IMR-90 (cell line): ENCODE data around the gene FRMPD4. TPM values are rescaled to one million over a fixed set of nuclear protein-coding genes. Genes with fewer than 3 reads are reported as not detected.

ENCODE experiments used
- ATAC-seq: fragments of 200-7000 bp; cut with Tn5 transposase; 2 replicates; pipeline ENCODE4 v1.9.1; 2020; ENCODE audit warnings: low read depth, mild to moderate bottlenecking, moderate library complexity
- BruUV-seq: library from RNA; stranded (reverse); fragments of 400-500 nt; replicated peaks from 2 replicates; lab custom pipeline; 2021; lab: Mats Ljungman, UMichigan
- CTCF ChIA-PET: fragments of 300-600 bp; formaldehyde crosslinking; extraction: SDS; loops from one replicate; lab custom pipeline; 2021; ENCODE audit warnings: antibody characterized with exemption; lab: Yijun Ruan, JAX
- POLR2A ChIA-PET: fragments of 300-600 bp; sonication (Branson Sonifier 250); formaldehyde crosslinking; loops from one replicate; lab custom pipeline; 2022; ENCODE audit warnings: antibody characterized with exemption; ENCODE audit not compliant: unreplicated experiment; lab: Charles Lee
- DNase-seq: peaks from one replicate; pipeline ENCODE4 v3.0.0; 2013
- H2AFZ ChIP-seq: replicated peaks from 2 replicates; pipeline ENCODE3; 2013; ENCODE audit warnings: low read length, mild to moderate bottlenecking; ENCODE audit not compliant: poor library complexity
- H2AK5ac ChIP-seq: 2 replicates; pipeline ENCODE4 v1.6.1; 2013; ENCODE audit warnings: low read depth, low read length, inconsistent platforms
- H2AK9ac ChIP-seq: replicated peaks from 2 replicates; pipeline ENCODE3; 2013; ENCODE audit warnings: mild to moderate bottlenecking, low read depth, low read length, moderate library complexity; ENCODE audit not compliant: poor library complexity
- H2BK120ac ChIP-seq: 2 replicates; pipeline ENCODE4 v1.6.1; 2013; ENCODE audit warnings: low read depth, low read length, inconsistent platforms
- H2BK15ac ChIP-seq: 3 replicates; pipeline ENCODE4 v1.6.1; 2013; ENCODE audit warnings: low read depth, low read length, inconsistent platforms
- H2BK20ac ChIP-seq: 2 replicates; pipeline ENCODE4 v1.6.1; 2013; ENCODE audit warnings: low read depth, mild to moderate bottlenecking, inconsistent platforms, low read length, moderate library complexity
- H2BK5ac ChIP-seq: 2 replicates; pipeline ENCODE4 v1.6.1; 2013; ENCODE audit warnings: mild to moderate bottlenecking, low read depth, low read length, inconsistent platforms; ENCODE audit not compliant: poor library complexity, severe bottlenecking
- H3K14ac ChIP-seq: replicated peaks from 2 replicates; pipeline ENCODE4 v1.6.1; 2013; ENCODE audit warnings: low read depth, low read length, inconsistent platforms
- H3K18ac ChIP-seq: 2 replicates; pipeline ENCODE4 v1.6.1; 2013; ENCODE audit warnings: low read depth, low read length, control low read depth
- H3K23ac ChIP-seq: 2 replicates; pipeline ENCODE4 v1.6.1; 2013; ENCODE audit warnings: low read depth, low read length, inconsistent platforms
- H3K27ac ChIP-seq: 2 replicates; pipeline ENCODE4 v1.5.1; 2013; ENCODE audit warnings: mild to moderate bottlenecking, control low read depth, low read length; ENCODE audit not compliant: insufficient read depth
- H3K27me3 ChIP-seq: 2 replicates; pipeline ENCODE4 v1.6.1; 2013; ENCODE audit warnings: low read length; ENCODE audit not compliant: control insufficient read depth, insufficient read depth
- H3K36me3 ChIP-seq: 2 replicates; pipeline ENCODE4 v1.6.1; 2013; ENCODE audit warnings: low read length, mixed read lengths; ENCODE audit not compliant: control insufficient read depth, insufficient read depth
- H3K4ac ChIP-seq: 2 replicates; pipeline ENCODE4 v1.6.1; 2013; ENCODE audit warnings: low read depth, low read length, inconsistent platforms
- H3K4me1 ChIP-seq: 2 replicates; pipeline ENCODE4 v1.6.1; 2013; ENCODE audit warnings: low read length, mixed read lengths; ENCODE audit not compliant: control insufficient read depth, insufficient read depth
- H3K4me2 ChIP-seq: 2 replicates; pipeline ENCODE4 v1.6.1; 2013; ENCODE audit warnings: low read depth, mild to moderate bottlenecking, control low read depth, low read length, moderate library complexity
- H3K4me3 ChIP-seq: 2 replicates; pipeline ENCODE4 v1.5.1; 2013; ENCODE audit warnings: low read depth, mild to moderate bottlenecking, control low read depth, low read length, moderate library complexity; ENCODE audit not compliant: insufficient read depth
- H3K56ac ChIP-seq: 2 replicates; pipeline ENCODE4 v1.6.1; 2013; ENCODE audit warnings: low read length, inconsistent platforms; ENCODE audit not compliant: insufficient read depth; ENCODE audit errors: extremely low read depth
- H3K79me1 ChIP-seq, 2 experiments: 2 replicates each; pipeline ENCODE4 v1.6.1; 2013; ENCODE audit warnings: low read length in 2 of 2, inconsistent platforms in 1 of 2, low read depth in 1 of 2
- H3K9ac ChIP-seq: 2 replicates; pipeline ENCODE4 v1.6.1; 2013; ENCODE audit warnings: low read depth, low read length, control low read depth
- H3K9me1 ChIP-seq: 2 replicates; pipeline ENCODE4 v1.6.1; 2013; ENCODE audit warnings: low read length, inconsistent platforms; ENCODE audit not compliant: insufficient read depth
- H3K9me3 ChIP-seq: 2 replicates; pipeline ENCODE4 v1.6.1; 2013; ENCODE audit warnings: low read length; ENCODE audit not compliant: control insufficient read depth, insufficient read depth
- H4K20me1 ChIP-seq: 2 replicates; pipeline ENCODE4 v1.6.1; 2013; ENCODE audit warnings: low read length, inconsistent platforms; ENCODE audit not compliant: insufficient read depth
- H4K5ac ChIP-seq: 2 replicates; pipeline ENCODE4 v1.6.1; 2013; ENCODE audit warnings: mild to moderate bottlenecking, low read depth, low read length, control low read depth
- H4K8ac ChIP-seq, 2 experiments: 2 replicates each; pipeline ENCODE4 v1.6.1; 2013; ENCODE audit warnings: low read depth in 2 of 2, low read length in 2 of 2, control low read depth in 1 of 2, inconsistent platforms in 1 of 2
- H4K91ac ChIP-seq: 2 replicates; pipeline ENCODE4 v1.6.1; 2013; ENCODE audit warnings: low read depth, low read length, inconsistent platforms; ENCODE audit not compliant: insufficient read depth
- BHLHE40 ChIP-seq: fragments of 150-350 bp; IDR thresholded peaks from 2 replicates; pipeline ENCODE4 v1.6.1; 2016; ENCODE audit warnings: mild to moderate bottlenecking, low read depth, low read length
- CEBPB ChIP-seq: IDR thresholded peaks from 2 replicates; pipeline ENCODE4 v1.6.1; 2012; ENCODE audit warnings: low read depth, low read length, improper control_type of control experiment
- FOS ChIP-seq: fragments of 150-350 bp; IDR thresholded peaks from 2 replicates; pipeline ENCODE4 v1.6.1; 2016; ENCODE audit warnings: low read depth, low read length
- MAFK ChIP-seq: IDR thresholded peaks from 2 replicates; pipeline ENCODE4 v1.6.1; 2012; ENCODE audit warnings: low read depth, low read length, improper control_type of control experiment
- MAZ ChIP-seq: IDR thresholded peaks from 2 replicates; pipeline ENCODE4 v1.6.1; 2012; ENCODE audit warnings: low read depth, mild to moderate bottlenecking, low read length, improper control_type of control experiment, moderate library complexity, borderline replicate concordance
- MXI1 ChIP-seq: IDR thresholded peaks from 2 replicates; pipeline ENCODE4 v1.6.1; 2012; ENCODE audit warnings: low read depth, mild to moderate bottlenecking, low read length, moderate library complexity, borderline replicate concordance
- POLR2A ChIP-seq: IDR thresholded peaks from 2 replicates; pipeline ENCODE4 v1.6.1; 2012; ENCODE audit warnings: mild to moderate bottlenecking, low read depth, low read length
- RAD21 ChIP-seq: IDR thresholded peaks from 2 replicates; pipeline ENCODE4 v1.6.1; 2012; ENCODE audit warnings: low read length, improper control_type of control experiment
- RCOR1 ChIP-seq: IDR thresholded peaks from 2 replicates; pipeline ENCODE4 v1.6.1; 2012; ENCODE audit warnings: mild to moderate bottlenecking, low read length, improper control_type of control experiment; ENCODE audit not compliant: insufficient replicate concordance
- RFX5 ChIP-seq: IDR thresholded peaks from 2 replicates; pipeline ENCODE4 v1.8.0; 2012; ENCODE audit warnings: low read depth, mild to moderate bottlenecking, low read length, moderate library complexity
- SMC3 ChIP-seq: fragments of 150-350 bp; IDR thresholded peaks from 2 replicates; pipeline ENCODE4 v1.6.1; 2016; ENCODE audit warnings: low read depth, mild to moderate bottlenecking, antibody characterized with exemption, low read length, moderate library complexity
- WGBS, 2 experiments: methylation state at CpG; one replicate each; pipeline versions ENCODE4 v1.1.5 to v1.1.7; 2013; ENCODE audit warnings: missing lambda C conversion rate in 2 of 2; ENCODE audit not compliant: insufficient read length in 1 of 2; ENCODE audit errors: extremely low coverage in 2 of 2; 5-methylcytosine and 5-hydroxymethylcytosine counted together
- dilution Hi-C: fragments of 300-500 bp; cut with HindIII; formaldehyde crosslinking; loops from one replicate; pipeline ENCODE4 v1.14.3; 2018; ENCODE audit warnings: low sequenced_read_pairs; ENCODE audit not compliant: unreplicated experiment
- in situ Hi-C: fragments of 300-500 bp; cut with MboI; formaldehyde crosslinking; loops from 3 replicates; pipeline ENCODE4 v1.14.3; 2019; ENCODE audit warnings: low sequenced_read_pairs, inconsistent platforms, mixed read lengths
- intact Hi-C: fragments of 100-400 bp; cut with micrococcal nuclease; formaldehyde crosslinking; loops from 2 replicates; pipeline ENCODE4 v1.10.0; 2022
- polyA plus RNA-seq, 3 experiments: library from polyadenylated mRNA; depleted of rRNA; stranded (reverse); fragments of >200 nt; gene quantifications; 2 replicates each; pipeline ENCODE4 v1.2.3, GENCODE V29; 2012; ENCODE audit warnings: low replicate concordance in 1 of 3
- total RNA-seq: library from RNA; depleted of rRNA; stranded (reverse); fragments of >200 nt; gene quantifications from 2 replicates; pipeline ENCODE4 v1.2.3, GENCODE V29; 2012
- TF ChIP-seq, protein P1 (sequence below): conservative IDR thresholded peaks from 2 replicates; pipeline ENCODE4 v1.5.1; 2012; ENCODE audit warnings: mild to moderate bottlenecking, low read depth, low read length, improper control_type of control experiment

Gene FRMPD4
- total and polyA plus RNA-seq, 2 of the 4 experiments (the other 2 are of a cell fraction): 0.53 to 1.1 TPM

DNA sequence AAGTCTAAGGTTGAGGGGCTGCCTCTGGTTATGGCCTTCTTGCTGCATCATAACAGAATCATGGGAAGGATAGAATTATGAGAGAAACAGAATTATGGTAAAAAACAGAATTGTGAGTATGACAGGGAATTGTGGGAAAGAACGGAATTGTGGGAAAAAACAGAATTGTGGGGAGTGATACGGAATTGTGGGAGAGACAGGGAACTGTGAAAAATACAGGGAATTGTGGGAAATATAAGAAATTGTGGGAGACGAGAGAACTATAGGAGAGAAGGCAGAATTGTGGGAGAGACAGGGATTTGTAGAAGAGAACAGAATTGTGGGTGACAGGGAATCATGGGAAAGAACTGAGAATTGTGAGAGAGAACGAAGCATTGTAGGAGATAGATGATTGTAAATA, 159.1 kb downstream of the FRMPD4 start:
- Histone ChIP-seq H3K23ac (no peak overlapping the region), H2BK15ac (no peak overlapping the region), H3K9me1 (0 out of 2 replicates have a peak, but pooled peaks cover 2% of the 10 kb centered on the region), H3K4me2 (no peak overlapping the region), H3K4ac (no peak overlapping the region), H4K91ac (no peak overlapping the region), H3K14ac (no peak overlapping the region), H2BK5ac (no peak overlapping the region), H2AK5ac (no peak overlapping the region), H3K9ac (no peak overlapping the region), H3K18ac (no peak overlapping the region), H4K5ac (no peak overlapping the region), H3K27me3 (no peaks in the 10 kb centered on the region), H4K20me1 (no peaks in the 10 kb centered on the region), H3K4me1 (peaks cover 10% of the 10 kb centered on the region; the same call in 1 of the 2 replicates), H3K9me3 (no peaks in the 10 kb centered on the region), H3K79me1 (no peaks in the 10 kb centered on the region), H3K4me3 (no peak overlapping the region), H3K27ac (no peak overlapping the region), H3K56ac (no peak overlapping the region), H4K8ac (no peak overlapping the region), H2BK120ac (no peak overlapping the region), H2BK20ac (no peak overlapping the region), H2AK9ac (no peak overlapping the region), H2AFZ (no peak overlapping the region), H3K36me3 (no peaks in the 10 kb centered on the region)
- no peak for ATAC-seq
- ChIA-PET CTCF (no interaction called here), POLR2A (no interaction called here)
- TF ChIP-seq MAZ (no peak), FOS (no peak), MXI1 (no peak), BHLHE40 (no peak), MAFK (no peak), RCOR1 (no peak), RFX5 (no peak), CEBPB (no peak), RAD21 (no peak), POLR2A (no peak), SMC3 (no peak)
- TF ChIP-seq, protein P1, sequence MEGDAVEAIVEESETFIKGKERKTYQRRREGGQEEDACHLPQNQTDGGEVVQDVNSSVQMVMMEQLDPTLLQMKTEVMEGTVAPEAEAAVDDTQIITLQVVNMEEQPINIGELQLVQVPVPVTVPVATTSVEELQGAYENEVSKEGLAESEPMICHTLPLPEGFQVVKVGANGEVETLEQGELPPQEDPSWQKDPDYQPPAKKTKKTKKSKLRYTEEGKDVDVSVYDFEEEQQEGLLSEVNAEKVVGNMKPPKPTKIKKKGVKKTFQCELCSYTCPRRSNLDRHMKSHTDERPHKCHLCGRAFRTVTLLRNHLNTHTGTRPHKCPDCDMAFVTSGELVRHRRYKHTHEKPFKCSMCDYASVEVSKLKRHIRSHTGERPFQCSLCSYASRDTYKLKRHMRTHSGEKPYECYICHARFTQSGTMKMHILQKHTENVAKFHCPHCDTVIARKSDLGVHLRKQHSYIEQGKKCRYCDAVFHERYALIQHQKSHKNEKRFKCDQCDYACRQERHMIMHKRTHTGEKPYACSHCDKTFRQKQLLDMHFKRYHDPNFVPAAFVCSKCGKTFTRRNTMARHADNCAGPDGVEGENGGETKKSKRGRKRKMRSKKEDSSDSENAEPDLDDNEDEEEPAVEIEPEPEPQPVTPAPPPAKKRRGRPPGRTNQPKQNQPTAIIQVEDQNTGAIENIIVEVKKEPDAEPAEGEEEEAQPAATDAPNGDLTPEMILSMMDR: no peak
- intact Hi-C loops: loop anchor here (10.0 kb wide), 1 partner anchor 153 kb away; no protein-coding TSS in a partner anchor
- no peak for DNase-seq
- no TSS peak for BruUV-seq
- in situ Hi-C loops: no loop called here
- WGBS, 2 experiments: 75 to 100% methylated on average over 3 of the region's 4 CpGs
- dilution Hi-C loops: no loop called here
